ENCODE results near the gene HCK.
"Not testable (repeated sequence)": the region's sequence is repeated elsewhere in the genome, so short reads cannot be mapped to it uniquely, and the experiment has no call there.

Gene HCK

DNA sequence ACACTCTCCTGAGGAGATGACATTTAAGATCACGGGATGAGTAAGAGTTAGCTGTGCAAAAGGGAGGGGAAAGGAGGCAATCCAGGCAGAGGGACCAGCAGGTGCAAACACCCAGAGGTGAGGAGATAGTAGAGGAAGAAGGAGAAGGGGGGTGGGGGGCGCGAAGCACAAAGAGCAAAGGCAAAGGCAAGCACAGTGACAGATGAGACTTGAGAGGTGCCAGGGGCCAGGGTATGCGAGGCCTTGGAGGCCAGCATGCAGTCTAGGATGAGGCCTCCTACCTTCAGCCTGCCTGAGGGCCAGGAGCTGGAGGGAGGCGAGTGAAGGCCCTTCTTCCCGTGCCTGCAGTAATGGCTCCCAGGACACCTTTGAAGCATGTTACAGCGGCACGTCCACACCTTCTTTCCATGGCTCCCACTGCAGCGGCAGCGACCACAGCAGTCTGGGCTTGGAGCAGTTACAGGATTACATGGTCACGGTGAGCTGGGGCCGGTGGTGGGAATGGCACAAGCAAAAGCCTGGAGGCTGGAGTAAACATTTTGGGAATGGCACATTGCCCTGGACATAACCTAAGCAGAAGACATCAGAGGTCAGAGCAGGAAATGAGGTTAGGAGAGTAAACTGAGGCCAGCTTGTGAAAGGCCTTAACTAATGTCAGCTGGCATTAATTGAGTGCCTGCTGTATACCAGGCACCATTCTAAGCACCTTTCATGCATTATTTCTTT, 23.2 kb upstream of the HCK start:
- no peak for DNase-seq (ENCODE audit: low read depth in 1 of 2, low spot score in 1 of 2)

GRCh38 chr20:32029561-32029960, 22.5 kb upstream of the HCK start:
- DNase-seq (ENCODE audit: low read depth in 1 of 2, low spot score in 1 of 2), result no peak

DNA sequence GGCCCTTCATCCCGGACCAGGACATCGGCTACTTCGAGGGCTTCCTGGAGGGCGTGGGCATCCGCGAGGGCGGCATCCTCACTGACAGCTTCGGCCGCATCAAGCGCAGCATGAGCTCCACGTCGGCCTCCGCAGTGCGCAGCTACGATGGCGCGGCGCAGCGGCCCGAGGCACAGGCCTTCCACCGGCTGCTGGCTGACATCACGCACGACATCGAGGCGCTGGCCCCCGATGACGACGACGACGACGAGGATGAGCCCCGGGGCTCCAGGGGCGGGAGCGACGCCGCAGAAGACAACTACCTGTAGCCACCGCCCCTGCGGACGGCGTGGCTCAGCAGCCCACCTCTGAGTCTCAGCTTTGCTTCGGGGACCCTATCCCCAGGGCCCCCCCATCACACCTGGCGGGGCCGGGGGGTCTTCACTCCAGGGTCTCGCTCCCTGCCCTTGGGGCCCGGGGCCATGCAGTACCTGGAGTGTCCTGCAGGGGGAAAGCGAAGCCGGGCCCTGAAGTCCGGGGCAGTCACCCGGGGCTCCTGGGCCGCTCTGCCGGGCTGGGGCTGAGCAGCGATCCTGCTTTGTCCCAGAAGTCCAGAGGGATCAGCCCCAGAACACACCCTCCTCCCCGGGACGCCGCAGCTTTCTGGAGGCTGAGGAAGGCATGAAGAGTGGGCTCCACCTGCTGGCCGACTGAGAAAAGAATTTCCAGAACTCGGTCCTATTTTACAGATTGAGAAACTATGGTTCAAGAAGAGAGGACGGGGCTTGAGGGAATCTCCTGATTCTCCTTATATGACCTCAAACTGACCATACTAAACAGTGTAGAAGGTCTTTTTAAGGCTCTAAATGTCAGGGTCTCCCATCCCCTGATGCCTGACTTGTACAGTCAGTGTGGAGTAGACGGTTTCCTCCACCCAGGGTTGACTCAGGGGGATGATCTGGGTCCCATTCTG, 20.8 kb upstream of the HCK start:
- DNase-seq (ENCODE audit: low read depth in 1 of 2, low spot score in 1 of 2), result peak; percentile 23 to 33

DNA sequence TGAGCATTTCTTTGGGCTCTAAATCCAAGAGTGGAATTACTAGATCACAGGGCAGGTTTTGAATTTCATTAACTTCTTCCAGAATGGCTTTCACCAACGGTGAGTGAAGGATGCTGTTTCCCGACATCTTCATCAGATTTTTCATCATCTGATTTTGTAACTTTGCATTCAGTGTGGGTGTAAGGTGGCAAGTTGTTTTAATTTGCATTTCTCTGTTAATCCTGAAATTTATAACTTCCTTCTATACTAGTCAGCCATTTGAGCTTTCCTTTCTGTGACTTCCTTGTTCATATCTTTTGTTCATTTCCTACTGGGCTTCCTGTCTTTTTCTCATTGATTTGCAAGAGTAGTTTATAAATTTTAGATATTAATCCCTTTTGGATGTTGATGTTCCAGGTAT, 18.7 kb upstream of the HCK start:
- DNase-seq (ENCODE audit: low read depth in 1 of 2, low spot score in 1 of 2), result no peak

DNA sequence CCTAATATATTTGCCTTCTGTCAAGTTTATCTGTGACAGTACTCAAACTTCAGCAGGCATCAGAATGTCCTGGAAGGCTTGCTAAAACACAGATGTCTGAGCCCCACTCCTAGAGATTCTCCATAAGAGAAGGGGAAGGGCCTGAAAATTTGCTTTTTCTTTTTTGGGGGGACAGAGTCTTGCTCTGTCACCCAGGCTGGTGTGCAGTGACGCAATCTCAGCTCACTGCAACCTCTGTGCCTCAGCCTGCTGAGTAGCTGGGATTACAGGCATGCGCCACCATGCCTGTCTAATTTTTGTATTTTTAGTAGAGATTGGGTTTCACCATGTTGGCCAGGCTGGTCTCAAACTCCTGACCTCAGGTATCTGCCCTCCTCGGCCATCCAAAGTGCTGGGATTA, 18.3 kb upstream of the HCK start:
- DNase-seq (ENCODE audit: low read depth in 1 of 2, low spot score in 1 of 2), result not testable (repeated sequence)

GRCh38 chr20:32034581-32035425, 17.2 kb upstream of the HCK start:
- no peak for DNase-seq (ENCODE audit: low read depth in 1 of 2, low spot score in 1 of 2)

DNA sequence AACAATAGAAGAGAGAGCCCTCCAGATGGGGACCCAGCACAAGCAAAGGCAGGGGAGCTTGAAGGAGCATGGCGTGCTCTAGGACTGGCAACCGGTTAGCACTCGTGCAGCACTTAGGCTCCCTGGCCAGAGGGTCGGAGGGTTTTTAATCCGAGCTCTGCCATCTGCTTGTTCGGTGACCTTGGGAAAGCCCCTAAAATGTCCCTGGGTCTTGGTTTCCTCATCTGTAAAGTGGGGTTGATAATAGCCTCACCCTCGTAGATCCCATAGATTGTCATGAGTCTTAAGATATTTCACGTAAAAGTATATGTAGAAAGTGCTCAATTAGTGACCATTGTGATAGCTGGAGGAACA, 16.6 kb upstream of the HCK start:
- DNase-seq (ENCODE audit: low read depth in 1 of 2, low spot score in 1 of 2), result no peak

DNA sequence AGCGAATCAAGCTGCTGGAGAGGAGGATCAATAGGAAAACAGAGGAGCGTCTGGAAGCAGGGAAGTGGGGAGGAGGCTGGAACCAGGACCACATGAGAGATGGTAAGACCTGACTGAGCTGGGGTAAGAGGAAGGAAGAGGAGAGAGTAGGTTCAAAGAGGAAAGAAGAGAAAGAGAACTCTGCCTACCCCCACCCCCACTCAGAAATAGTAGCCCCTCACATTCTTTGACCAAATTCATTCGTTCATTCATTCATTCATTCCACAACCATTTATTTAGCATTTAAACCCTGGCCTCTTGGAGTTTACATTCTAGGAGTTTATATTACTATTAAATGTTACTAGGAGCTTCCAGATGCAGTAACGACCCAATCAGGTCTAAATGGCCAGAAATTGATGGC, 15.8 kb upstream of the HCK start:
- DNase-seq (ENCODE audit: low read depth in 1 of 2, low spot score in 1 of 2), result no peak

DNA sequence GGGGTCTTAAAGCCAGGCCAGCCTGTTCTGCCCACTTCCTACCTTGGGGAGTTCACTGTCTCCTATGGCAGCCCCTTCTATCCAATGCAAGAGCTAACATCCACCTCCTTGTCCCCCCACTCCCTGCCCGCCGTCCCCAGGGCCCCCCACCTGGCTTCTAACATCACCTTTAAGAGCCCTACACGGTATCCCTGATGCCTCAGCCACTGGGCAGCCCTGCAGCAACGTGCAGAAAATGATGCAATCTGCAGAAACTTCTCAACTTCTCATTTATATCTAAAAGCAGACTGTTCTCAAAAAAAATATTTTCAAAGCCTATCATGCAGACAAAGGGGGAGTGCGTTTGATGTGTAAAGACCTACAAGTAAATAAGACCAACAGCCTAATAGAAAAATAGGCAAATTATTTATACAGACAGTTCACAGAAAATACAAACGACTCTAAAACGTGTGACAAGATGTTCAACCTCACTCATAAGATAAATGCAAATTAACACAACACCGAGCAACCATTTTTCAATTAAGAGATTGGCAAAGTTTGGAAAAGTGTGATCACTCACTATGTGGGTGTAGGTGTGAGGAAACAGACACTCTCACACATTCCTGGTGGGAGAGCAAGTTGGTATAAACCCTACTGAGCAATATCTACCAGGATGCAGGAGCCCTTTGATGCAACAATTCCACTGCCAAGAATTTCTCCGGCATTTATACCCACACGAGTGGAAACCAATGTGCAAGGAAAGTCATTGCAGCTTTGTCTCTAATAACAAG, 15.1 kb upstream of the HCK start:
- no peak for DNase-seq (ENCODE audit: low read depth in 1 of 2, low spot score in 1 of 2)

GRCh38 chr20:32037929-32038328, 14.1 kb upstream of the HCK start:
- DNase-seq (ENCODE audit: low read depth in 1 of 2, low spot score in 1 of 2), result no peak

GRCh38 chr20:32040142-32040953, 11.7 kb upstream of the HCK start:
- DNase-seq (ENCODE audit: low read depth in 1 of 2, low spot score in 1 of 2), result no peak

- no peak for DNase-seq (ENCODE audit: low read depth in 1 of 2, low spot score in 1 of 2)
These were observed 6.0 kb upstream of the HCK start for GRCh38 chr20:32045999-32046398.

GRCh38 chr20:32050324-32050841, 1.7 kb upstream of the HCK start:
- DNase-seq (ENCODE audit: low read depth in 1 of 2, low spot score in 1 of 2), result no peak

DNA sequence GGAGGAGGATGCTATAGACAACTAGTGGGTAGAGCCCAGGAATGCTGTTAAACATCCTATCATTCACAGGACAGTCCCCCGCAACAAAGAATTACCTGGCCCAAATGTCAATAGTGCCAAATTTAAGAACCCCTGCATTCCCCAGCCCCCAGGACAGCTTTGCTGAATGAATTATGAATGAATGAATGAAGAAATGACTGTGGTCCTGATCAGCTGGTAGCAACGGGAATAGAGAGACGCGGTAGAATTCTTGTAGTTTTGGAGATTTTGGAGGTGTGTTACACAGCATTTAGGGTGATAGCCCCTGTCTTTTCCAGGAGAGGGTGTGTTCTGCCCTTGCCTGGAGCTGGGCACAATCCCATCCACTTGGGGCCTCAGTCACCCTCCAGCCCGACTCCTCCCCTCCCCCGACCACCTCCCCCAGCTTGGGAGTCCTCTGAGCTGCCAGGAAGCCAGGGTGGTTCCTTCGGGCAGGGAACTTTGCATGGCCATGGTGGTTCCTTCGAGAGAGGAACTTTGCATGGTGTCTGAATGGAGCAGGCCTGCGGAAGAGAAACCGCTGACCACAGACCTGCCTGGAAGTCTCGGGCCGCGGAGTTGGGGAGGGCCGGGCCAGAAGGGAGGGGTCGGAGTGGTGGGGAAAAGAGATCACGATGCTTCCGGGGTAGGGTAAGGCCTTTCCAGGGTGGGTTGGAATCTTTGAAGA, 1.0 kb upstream of the HCK start:
- DNase-seq (ENCODE audit: low read depth in 1 of 2, low spot score in 1 of 2), result no peak

DNA sequence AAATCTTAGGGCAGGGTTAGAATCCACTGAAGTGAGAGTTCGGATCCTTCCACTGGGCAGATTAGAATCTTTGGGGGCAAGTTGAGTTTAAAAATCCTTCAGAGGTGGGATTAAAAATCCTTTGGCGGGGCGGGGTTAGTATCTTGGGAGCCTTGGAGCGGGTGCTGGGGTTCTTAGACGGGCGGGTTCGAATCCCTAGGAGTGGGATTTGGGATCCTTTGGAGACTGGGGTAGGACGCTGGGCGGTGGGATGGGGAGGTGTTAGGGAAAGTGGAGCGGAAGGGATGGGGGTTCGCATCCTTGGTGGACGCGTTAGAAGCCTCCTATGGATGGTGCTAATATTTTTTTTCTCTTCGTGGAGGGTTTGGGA, 337 bp upstream of the HCK start:
- DNase-seq (ENCODE audit: low read depth in 1 of 2, low spot score in 1 of 2), result no peak

DNA sequence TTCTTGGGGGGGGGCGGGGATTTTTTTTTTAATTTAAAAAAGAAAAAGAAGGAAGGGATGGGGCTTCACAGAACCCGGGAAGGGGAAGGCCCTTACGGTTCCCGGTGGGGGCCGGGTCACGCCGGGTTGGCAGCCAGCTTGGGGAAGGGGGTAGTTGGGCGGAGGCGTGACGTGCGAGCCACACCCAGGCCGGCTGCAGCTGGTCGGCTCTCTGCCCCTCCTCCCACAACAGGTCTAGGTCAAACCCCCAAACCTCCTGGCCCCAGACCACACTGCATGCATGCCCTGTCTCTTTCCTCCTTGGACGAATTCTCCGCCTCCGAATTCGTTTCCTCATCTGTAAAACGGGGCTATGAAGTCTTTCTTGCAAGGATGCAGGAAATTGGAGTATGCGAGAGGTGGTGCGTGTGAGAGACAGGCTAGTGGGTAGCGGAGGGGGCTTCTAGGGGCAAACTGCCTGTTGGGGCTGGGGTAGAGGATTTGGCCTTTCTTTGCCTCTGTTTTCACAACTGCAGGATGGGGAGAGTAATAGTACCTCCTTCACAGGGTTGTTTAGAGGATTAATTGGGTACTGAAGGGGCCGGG, 828 bp downstream of the HCK start:
- no peak for DNase-seq (ENCODE audit: low read depth in 1 of 2, low spot score in 1 of 2)

- DNase-seq (ENCODE audit: low read depth in 1 of 2, low spot score in 1 of 2), result no peak
These were observed 1.6 kb downstream of the HCK start for GRCh38 chr20:32053648-32054047.

DNA sequence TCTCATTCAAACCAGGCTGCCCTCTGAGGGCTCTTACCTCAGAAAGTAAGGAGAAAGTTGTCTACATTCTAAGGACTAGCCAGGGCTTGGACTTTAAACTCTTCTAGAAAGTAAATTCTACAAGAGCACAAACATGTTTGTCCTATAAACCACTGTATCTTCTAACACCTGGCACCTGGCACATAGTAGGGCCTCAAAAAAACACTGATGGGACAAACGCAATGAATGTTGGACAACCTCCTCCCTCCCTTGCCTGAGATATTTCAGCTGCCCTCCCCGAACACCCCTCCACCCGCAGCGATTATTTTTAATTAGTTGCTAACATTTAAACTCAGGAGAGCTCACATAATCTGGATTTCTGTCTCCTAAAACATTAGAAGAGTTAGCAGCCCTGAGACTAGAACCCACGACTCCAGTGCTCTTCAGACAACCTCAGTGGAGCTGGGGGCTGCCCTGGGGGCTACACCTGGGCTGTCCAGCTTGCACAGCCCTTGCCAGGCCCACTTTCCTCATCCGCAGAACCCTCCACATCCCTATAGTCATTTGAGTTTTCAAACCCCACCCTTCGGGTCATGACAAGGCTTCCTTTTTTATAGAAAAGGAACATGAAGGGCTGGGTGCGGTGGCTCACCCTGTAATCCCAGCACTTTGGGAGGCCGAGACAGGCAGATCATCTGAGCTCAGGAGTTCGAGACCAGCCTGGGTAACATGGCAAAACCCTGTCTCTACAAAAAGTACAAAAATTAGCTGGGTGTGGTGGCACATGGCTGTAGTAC, 4.9 kb downstream of the HCK start:
- no peak for DNase-seq (ENCODE audit: low read depth in 1 of 2, low spot score in 1 of 2)

All from stimulated activated CD4-positive, alpha-beta T cell treated with anti-CD3 and anti-CD28 coated beads, Interleukin-15, amount 100 ng/mL, for 1 hour (primary cell).